GM23338 (cell line): ENCODE results near the gene MMP25. TPM values are rescaled to one million over a fixed set of nuclear protein-coding genes. Genes with fewer than 3 reads are reported as not detected.
A peak's percentile ranks its signal among the peaks of the same experiment; 100 is the strongest.

ENCODE experiments used
- ATAC-seq: fragments of 200-7000 bp; cut with Tn5 transposase; 3 replicates; pipeline ENCODE4 v1.9.1; 2020
- DNase-seq: peaks from one replicate; pipeline ENCODE4 v3.0.0-alpha.2; 2015; ENCODE audit warnings: low spot score
- H2AFZ ChIP-seq: fragments of 200-600 bp; sonication (generic); 2 replicates; pipeline ENCODE4 v1.8.0; 2016; ENCODE audit warnings: antibody characterized with exemption, mild to moderate bottlenecking, moderate library complexity
- H3F3A ChIP-seq: fragments of 200-600 bp; sonication (generic); replicated peaks from 2 replicates; pipeline ENCODE4 v1.8.0; 2017; ENCODE audit warnings: antibody characterized with exemption, mixed run types, low read depth
- H3K27ac ChIP-seq: fragments of 200-600 bp; sonication (generic); 2 replicates; pipeline ENCODE4 v1.6.1; 2016; ENCODE audit warnings: low read depth
- H3K27me3 ChIP-seq: fragments of 200-600 bp; sonication (generic); 2 replicates; pipeline ENCODE4 v1.8.0; 2016; ENCODE audit warnings: mild to moderate bottlenecking, mixed run types, moderate library complexity; ENCODE audit not compliant: insufficient read depth
- H3K36me3 ChIP-seq: fragments of 200-600 bp; sonication (generic); 2 replicates; pipeline ENCODE4 v1.8.0; 2016; ENCODE audit warnings: mild to moderate bottlenecking; ENCODE audit not compliant: insufficient read depth
- H3K4me1 ChIP-seq: fragments of 200-600 bp; sonication (generic); 2 replicates; pipeline ENCODE4 v1.8.0; 2016; ENCODE audit warnings: mild to moderate bottlenecking, moderate library complexity; ENCODE audit not compliant: insufficient read depth
- H3K4me2 ChIP-seq: fragments of 200-600 bp; sonication (generic); 2 replicates; pipeline ENCODE4 v1.7.1; 2017; ENCODE audit warnings: mixed run types
- H3K4me3 ChIP-seq: fragments of 200-600 bp; sonication (generic); 2 replicates; pipeline ENCODE4 v1.6.1; 2016; ENCODE audit warnings: mixed run types
- H3K79me2 ChIP-seq: fragments of 200-600 bp; sonication (generic); replicated peaks from 2 replicates; pipeline ENCODE4 v1.8.0; 2017; ENCODE audit warnings: mild to moderate bottlenecking; ENCODE audit not compliant: insufficient read depth
- H3K9me2 ChIP-seq: fragments of 200-600 bp; sonication (generic); 2 replicates; pipeline ENCODE4 v1.8.0; 2017; ENCODE audit not compliant: insufficient read depth
- H4K20me1 ChIP-seq: fragments of 200-600 bp; sonication (generic); replicated peaks from 2 replicates; pipeline ENCODE4 v1.8.0; 2017; ENCODE audit warnings: mild to moderate bottlenecking; ENCODE audit not compliant: insufficient read depth
- H3K27ac Mint-ChIP-seq: 2 replicates; pipeline ENCODE4 v1.8.0; 2020; ENCODE audit warnings: inconsistent platforms, mild to moderate bottlenecking, moderate library complexity, mixed read lengths
- H3K27me3 Mint-ChIP-seq: 3 replicates; pipeline ENCODE4 v1.8.0; 2022; ENCODE audit warnings: low read depth, mild to moderate bottlenecking, moderate library complexity, mixed read lengths, inconsistent platforms; ENCODE audit not compliant: insufficient read depth, poor library complexity
- H3K36me3 Mint-ChIP-seq: 3 replicates; pipeline ENCODE4 v1.8.0; 2021; ENCODE audit warnings: low read depth, mild to moderate bottlenecking, inconsistent platforms, moderate library complexity, mixed read lengths
- H3K4me1 Mint-ChIP-seq: 3 replicates; pipeline ENCODE4 v1.8.0; 2020; ENCODE audit warnings: mild to moderate bottlenecking, inconsistent platforms, mixed read lengths
- H3K4me3 Mint-ChIP-seq: 3 replicates; pipeline ENCODE4 v1.8.0; 2021; ENCODE audit warnings: moderate library complexity, mild to moderate bottlenecking, inconsistent platforms, mixed read lengths
- H3K9me3 Mint-ChIP-seq: 3 replicates; pipeline ENCODE4 v1.8.0; 2020; ENCODE audit warnings: moderate library complexity, mild to moderate bottlenecking, inconsistent platforms, mixed read lengths
- CREB1 ChIP-seq: fragments of 250-450 bp; sonication (Bioruptor Pico); IDR thresholded peaks from 2 replicates; pipeline ENCODE4 v1.5.0; 2020; ENCODE audit warnings: low read depth, mild to moderate bottlenecking, moderate library complexity
- EZH2 ChIP-seq: fragments of 200-600 bp; sonication (generic); IDR thresholded peaks from one replicate; pipeline ENCODE4 v1.8.0; 2017; ENCODE audit warnings: antibody characterized with exemption, mild to moderate bottlenecking, low read depth; ENCODE audit not compliant: unreplicated experiment
- EZH2phosphoT487 ChIP-seq: fragments of 200-600 bp; sonication (generic); IDR thresholded peaks from one replicate; pipeline ENCODE4 v1.8.1; 2018; ENCODE audit warnings: antibody characterized with exemption; ENCODE audit not compliant: unreplicated experiment
- JUNB ChIP-seq: IDR thresholded peaks from one replicate; pipeline ENCODE4 v1.6.1; 2016; ENCODE audit warnings: antibody characterized with exemption; ENCODE audit not compliant: unreplicated experiment
- NANOG ChIP-seq: IDR thresholded peaks from 2 replicates; pipeline ENCODE4 v1.6.1; 2016; ENCODE audit warnings: antibody characterized with exemption, borderline replicate concordance
- POLR2AphosphoS5 ChIP-seq: IDR thresholded peaks from 2 replicates; pipeline ENCODE4 v1.6.1; 2016; ENCODE audit warnings: antibody characterized with exemption, low read depth
- STAT1 ChIP-seq: IDR thresholded peaks from one replicate; pipeline ENCODE4 v1.6.1; 2016; ENCODE audit warnings: antibody characterized with exemption; ENCODE audit not compliant: unreplicated experiment
- ZNF114 ChIP-seq: fragments of 250-450 bp; sonication (Bioruptor Pico); IDR thresholded peaks from 2 replicates; pipeline ENCODE4 v1.5.0; 2020; ENCODE audit warnings: mild to moderate bottlenecking, moderate library complexity
- ZNF331 ChIP-seq: fragments of 250-450 bp; sonication (Bioruptor Pico); IDR thresholded peaks from 2 replicates; pipeline ENCODE4 v1.5.0; 2020; ENCODE audit warnings: low read depth, mild to moderate bottlenecking, moderate library complexity
- polyA plus RNA-seq: library from polyadenylated mRNA; unstranded; fragments of >200 nt; fragmentation: Nextera tagmentation; extraction: Ambion mirVana; gene quantifications from 2 replicates; pipeline ENCODE4 v1.2.1, GENCODE V29; 2016
- total RNA-seq: library from RNA; depleted of rRNA; stranded (reverse); fragments of >200 nt; shearing (Covaris generic); gene quantifications from 2 replicates; pipeline ENCODE4 v1.2.3, GENCODE V29; 2014
- TF ChIP-seq, protein P1 (sequence below): IDR thresholded peaks from 2 replicates; pipeline ENCODE4 v1.6.1; 2016; ENCODE audit warnings: antibody characterized with exemption
- TF ChIP-seq, protein P2 (sequence below): fragments of 250-450 bp; sonication (Bioruptor Pico); IDR thresholded peaks from 2 replicates; pipeline ENCODE4 v1.5.0; 2020; ENCODE audit warnings: mild to moderate bottlenecking, moderate library complexity
- TF ChIP-seq, protein P3 (sequence below): IDR thresholded peaks from one replicate; pipeline ENCODE4 v1.6.1; 2018; ENCODE audit warnings: antibody characterized with exemption; ENCODE audit not compliant: unreplicated experiment
- TF ChIP-seq, protein P4 (sequence below), 2 experiments: fragments of 200-600 bp in 1 of 2; sonication (generic) in 1 of 2; conservative IDR thresholded peaks; 2 replicates each; pipeline versions ENCODE4 v1.5.1 to v1.6.1; 2016 to 2017; ENCODE audit warnings: antibody characterized with exemption in 2 of 2, low read depth in 2 of 2, mild to moderate bottlenecking in 2 of 2, moderate library complexity in 1 of 2

The MMP25 gene
- total and polyA plus RNA-seq, 2 experiments from 2014 or later = 7.7 to 15.9 TPM

DNA sequence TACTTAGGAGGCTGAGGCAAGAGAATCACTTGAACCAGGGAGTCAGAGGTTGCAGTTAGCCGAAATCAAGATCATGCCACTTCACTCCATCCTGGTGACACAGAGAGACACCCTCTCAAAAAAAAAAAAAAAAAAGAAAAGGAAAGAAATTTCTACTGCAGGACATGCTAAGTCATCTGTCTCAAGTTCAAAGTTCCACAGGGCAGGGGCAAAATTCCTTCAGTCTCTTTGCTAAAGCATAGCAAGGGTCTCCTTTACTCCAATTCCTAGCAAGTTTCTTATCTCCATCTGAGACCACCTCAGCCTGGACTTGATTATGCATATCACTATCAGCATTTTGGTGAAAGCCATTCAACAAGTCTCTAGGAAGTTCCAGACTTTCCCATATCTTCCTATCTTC, 38.1 kb downstream of the MMP25 start:
- Mint-ChIP-seq H3K27ac (peak overlapping the region; percentile 52; the same call in 1 of the 2 replicates), H3K4me3 (no peak overlapping the region; the same call in 2 of the 3 replicates), H3K9me3 (no peaks in the 10 kb centered on the region), H3K4me1 (peaks cover 38% of the 10 kb centered on the region), H3K27me3 (peaks cover 25% of the 10 kb centered on the region), H3K36me3 (peaks cover 65% of the 10 kb centered on the region)
- peaks cover 8% of the 10 kb centered on the region for H3K36me3 ChIP-seq
- ATAC-seq (no peak), DNase-seq (no peak)
- H3K4me1 ChIP-seq = peaks cover 7% of the 10 kb centered on the region
- no peaks in the 10 kb centered on the region for H3K9me2 ChIP-seq
- H4K20me1 ChIP-seq = peaks cover 18% of the 10 kb centered on the region
- H3F3A ChIP-seq = peaks cover 29% of the 10 kb centered on the region
- no peak overlapping the region for H2AFZ ChIP-seq
- TF ChIP-seq JUNB (no peak), NANOG (no peak), ZNF331 (CRISPR knock-in tag) (no peak), POLR2AphosphoS5 (no peak), STAT1 (no peak), CREB1 (CRISPR knock-in tag) (no peak), EZH2phosphoT487 (no peak), ZNF114 (no peak), EZH2 (no peak)
- TF ChIP-seq, protein P1, sequence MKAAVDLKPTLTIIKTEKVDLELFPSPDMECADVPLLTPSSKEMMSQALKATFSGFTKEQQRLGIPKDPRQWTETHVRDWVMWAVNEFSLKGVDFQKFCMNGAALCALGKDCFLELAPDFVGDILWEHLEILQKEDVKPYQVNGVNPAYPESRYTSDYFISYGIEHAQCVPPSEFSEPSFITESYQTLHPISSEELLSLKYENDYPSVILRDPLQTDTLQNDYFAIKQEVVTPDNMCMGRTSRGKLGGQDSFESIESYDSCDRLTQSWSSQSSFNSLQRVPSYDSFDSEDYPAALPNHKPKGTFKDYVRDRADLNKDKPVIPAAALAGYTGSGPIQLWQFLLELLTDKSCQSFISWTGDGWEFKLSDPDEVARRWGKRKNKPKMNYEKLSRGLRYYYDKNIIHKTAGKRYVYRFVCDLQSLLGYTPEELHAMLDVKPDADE = no peak
- TF ChIP-seq, protein P2, sequence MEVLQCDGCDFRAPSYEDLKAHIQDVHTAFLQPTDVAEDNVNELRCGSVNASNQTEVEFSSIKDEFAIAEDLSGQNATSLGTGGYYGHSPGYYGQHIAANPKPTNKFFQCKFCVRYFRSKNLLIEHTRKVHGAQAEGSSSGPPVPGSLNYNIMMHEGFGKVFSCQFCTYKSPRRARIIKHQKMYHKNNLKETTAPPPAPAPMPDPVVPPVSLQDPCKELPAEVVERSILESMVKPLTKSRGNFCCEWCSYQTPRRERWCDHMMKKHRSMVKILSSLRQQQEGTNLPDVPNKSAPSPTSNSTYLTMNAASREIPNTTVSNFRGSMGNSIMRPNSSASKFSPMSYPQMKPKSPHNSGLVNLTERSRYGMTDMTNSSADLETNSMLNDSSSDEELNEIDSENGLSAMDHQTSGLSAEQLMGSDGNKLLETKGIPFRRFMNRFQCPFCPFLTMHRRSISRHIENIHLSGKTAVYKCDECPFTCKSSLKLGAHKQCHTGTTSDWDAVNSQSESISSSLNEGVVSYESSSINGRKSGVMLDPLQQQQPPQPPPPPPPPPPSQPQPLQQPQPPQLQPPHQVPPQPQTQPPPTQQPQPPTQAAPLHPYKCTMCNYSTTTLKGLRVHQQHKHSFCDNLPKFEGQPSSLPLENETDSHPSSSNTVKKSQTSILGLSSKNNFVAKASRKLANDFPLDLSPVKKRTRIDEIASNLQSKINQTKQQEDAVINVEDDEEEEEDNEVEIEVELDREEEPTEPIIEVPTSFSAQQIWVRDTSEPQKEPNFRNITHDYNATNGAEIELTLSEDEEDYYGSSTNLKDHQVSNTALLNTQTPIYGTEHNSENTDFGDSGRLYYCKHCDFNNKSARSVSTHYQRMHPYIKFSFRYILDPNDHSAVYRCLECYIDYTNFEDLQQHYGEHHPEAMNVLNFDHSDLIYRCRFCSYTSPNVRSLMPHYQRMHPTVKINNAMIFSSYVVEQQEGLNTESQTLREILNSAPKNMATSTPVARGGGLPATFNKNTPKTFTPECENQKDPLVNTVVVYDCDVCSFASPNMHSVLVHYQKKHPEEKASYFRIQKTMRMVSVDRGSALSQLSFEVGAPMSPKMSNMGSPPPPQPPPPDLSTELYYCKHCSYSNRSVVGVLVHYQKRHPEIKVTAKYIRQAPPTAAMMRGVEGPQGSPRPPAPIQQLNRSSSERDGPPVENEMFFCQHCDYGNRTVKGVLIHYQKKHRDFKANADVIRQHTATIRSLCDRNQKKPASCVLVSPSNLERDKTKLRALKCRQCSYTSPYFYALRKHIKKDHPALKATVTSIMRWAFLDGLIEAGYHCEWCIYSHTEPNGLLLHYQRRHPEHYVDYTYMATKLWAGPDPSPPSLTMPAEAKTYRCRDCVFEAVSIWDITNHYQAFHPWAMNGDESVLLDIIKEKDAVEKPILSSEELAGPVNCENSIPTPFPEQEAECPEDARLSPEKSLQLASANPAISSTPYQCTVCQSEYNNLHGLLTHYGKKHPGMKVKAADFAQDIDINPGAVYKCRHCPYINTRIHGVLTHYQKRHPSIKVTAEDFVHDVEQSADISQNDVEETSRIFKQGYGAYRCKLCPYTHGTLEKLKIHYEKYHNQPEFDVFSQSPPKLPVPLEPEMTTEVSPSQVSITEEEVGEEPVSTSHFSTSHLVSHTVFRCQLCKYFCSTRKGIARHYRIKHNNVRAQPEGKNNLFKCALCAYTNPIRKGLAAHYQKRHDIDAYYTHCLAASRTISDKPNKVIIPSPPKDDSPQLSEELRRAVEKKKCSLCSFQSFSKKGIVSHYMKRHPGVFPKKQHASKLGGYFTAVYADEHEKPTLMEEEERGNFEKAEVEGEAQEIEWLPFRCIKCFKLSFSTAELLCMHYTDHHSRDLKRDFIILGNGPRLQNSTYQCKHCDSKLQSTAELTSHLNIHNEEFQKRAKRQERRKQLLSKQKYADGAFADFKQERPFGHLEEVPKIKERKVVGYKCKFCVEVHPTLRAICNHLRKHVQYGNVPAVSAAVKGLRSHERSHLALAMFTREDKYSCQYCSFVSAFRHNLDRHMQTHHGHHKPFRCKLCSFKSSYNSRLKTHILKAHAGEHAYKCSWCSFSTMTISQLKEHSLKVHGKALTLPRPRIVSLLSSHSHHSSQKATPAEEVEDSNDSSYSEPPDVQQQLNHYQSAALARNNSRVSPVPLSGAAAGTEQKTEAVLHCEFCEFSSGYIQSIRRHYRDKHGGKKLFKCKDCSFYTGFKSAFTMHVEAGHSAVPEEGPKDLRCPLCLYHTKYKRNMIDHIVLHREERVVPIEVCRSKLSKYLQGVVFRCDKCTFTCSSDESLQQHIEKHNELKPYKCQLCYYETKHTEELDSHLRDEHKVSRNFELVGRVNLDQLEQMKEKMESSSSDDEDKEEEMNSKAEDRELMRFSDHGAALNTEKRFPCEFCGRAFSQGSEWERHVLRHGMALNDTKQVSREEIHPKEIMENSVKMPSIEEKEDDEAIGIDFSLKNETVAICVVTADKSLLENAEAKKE (CRISPR knock-in tag) = no peak
- TF ChIP-seq, protein P3, sequence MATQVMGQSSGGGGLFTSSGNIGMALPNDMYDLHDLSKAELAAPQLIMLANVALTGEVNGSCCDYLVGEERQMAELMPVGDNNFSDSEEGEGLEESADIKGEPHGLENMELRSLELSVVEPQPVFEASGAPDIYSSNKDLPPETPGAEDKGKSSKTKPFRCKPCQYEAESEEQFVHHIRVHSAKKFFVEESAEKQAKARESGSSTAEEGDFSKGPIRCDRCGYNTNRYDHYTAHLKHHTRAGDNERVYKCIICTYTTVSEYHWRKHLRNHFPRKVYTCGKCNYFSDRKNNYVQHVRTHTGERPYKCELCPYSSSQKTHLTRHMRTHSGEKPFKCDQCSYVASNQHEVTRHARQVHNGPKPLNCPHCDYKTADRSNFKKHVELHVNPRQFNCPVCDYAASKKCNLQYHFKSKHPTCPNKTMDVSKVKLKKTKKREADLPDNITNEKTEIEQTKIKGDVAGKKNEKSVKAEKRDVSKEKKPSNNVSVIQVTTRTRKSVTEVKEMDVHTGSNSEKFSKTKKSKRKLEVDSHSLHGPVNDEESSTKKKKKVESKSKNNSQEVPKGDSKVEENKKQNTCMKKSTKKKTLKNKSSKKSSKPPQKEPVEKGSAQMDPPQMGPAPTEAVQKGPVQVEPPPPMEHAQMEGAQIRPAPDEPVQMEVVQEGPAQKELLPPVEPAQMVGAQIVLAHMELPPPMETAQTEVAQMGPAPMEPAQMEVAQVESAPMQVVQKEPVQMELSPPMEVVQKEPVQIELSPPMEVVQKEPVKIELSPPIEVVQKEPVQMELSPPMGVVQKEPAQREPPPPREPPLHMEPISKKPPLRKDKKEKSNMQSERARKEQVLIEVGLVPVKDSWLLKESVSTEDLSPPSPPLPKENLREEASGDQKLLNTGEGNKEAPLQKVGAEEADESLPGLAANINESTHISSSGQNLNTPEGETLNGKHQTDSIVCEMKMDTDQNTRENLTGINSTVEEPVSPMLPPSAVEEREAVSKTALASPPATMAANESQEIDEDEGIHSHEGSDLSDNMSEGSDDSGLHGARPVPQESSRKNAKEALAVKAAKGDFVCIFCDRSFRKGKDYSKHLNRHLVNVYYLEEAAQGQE = no peak
- TF ChIP-seq, protein P4, sequence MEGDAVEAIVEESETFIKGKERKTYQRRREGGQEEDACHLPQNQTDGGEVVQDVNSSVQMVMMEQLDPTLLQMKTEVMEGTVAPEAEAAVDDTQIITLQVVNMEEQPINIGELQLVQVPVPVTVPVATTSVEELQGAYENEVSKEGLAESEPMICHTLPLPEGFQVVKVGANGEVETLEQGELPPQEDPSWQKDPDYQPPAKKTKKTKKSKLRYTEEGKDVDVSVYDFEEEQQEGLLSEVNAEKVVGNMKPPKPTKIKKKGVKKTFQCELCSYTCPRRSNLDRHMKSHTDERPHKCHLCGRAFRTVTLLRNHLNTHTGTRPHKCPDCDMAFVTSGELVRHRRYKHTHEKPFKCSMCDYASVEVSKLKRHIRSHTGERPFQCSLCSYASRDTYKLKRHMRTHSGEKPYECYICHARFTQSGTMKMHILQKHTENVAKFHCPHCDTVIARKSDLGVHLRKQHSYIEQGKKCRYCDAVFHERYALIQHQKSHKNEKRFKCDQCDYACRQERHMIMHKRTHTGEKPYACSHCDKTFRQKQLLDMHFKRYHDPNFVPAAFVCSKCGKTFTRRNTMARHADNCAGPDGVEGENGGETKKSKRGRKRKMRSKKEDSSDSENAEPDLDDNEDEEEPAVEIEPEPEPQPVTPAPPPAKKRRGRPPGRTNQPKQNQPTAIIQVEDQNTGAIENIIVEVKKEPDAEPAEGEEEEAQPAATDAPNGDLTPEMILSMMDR (conservative IDR thresholded peaks at IDR 0.05; ENCODE audit: low read depth in 2 of 2) = no peak
- no peak overlapping the region for H3K4me2 ChIP-seq
- 0 out of 2 replicates have a peak, but pooled peaks cover 8% of the 10 kb centered on the region for H3K79me2 ChIP-seq
- H3K4me3 ChIP-seq = no peak overlapping the region
- no peak overlapping the region; the same call in 1 of the 2 replicates for H3K27ac ChIP-seq
- H3K27me3 ChIP-seq = no peaks in the 10 kb centered on the region
